ENCODE results near the gene MYCBP2. TPM values are rescaled to one million over a fixed set of nuclear protein-coding genes. Genes with fewer than 3 reads are reported as not detected.

MYCBP2 gene
- total RNA-seq, 1 donor from 2014 or later = 96.4 TPM

GRCh38 chr13:77001963-77002587, 324.8 kb downstream of the MYCBP2 start:
- Mint-ChIP-seq H3K27ac (no peak overlapping the region), H3K4me1 (ENCODE audit: low read depth) (peaks cover 16% of the 10 kb centered on the region), H3K9me3 (no peaks in the 10 kb centered on the region), H3K36me3 (ENCODE audit: low read depth) (peaks cover 42% of the 10 kb centered on the region), H3K4me3 (no peak overlapping the region), H3K27me3 (ENCODE audit: insufficient read depth) (no peaks in the 10 kb centered on the region)
- intact Hi-C loops (cut with micrococcal nuclease) = loop anchor here (1.0 kb wide), 1 partner anchor 8 kb away; no protein-coding TSS in a partner anchor
- no peak for DNase-seq (ENCODE audit: low spot score)

GRCh38 chr13:77001540-77001939, 325.4 kb downstream of the MYCBP2 start:
- Mint-ChIP-seq H3K4me1 (ENCODE audit: low read depth) (peaks cover 14% of the 10 kb centered on the region), H3K9me3 (no peaks in the 10 kb centered on the region), H3K36me3 (ENCODE audit: low read depth) (peaks cover 42% of the 10 kb centered on the region), H3K27ac (no peak overlapping the region), H3K27me3 (ENCODE audit: insufficient read depth) (no peaks in the 10 kb centered on the region), H3K4me3 (no peak overlapping the region)
- intact Hi-C loops (cut with micrococcal nuclease) = no loop called here
- DNase-seq (ENCODE audit: low spot score) = no peak

- no peaks in the 10 kb centered on the region for H3K27me3 Mint-ChIP-seq (ENCODE audit: insufficient read depth)
- H3K27ac Mint-ChIP-seq = no peak overlapping the region
- H3K4me3 Mint-ChIP-seq = no peak overlapping the region
- intact Hi-C loops (cut with micrococcal nuclease) = no loop called here
- no peak for DNase-seq (ENCODE audit: low spot score)
- no peaks in the 10 kb centered on the region for H3K9me3 Mint-ChIP-seq
- H3K36me3 Mint-ChIP-seq (ENCODE audit: low read depth) = peaks cover 45% of the 10 kb centered on the region
- peaks cover 14% of the 10 kb centered on the region for H3K4me1 Mint-ChIP-seq (ENCODE audit: low read depth)
These were observed 326.4 kb downstream of the MYCBP2 start for GRCh38 chr13:77000475-77000874.

Other genes with a start within 250 kb of the MYCBP2 start
- not detected in 2 replicates for gene SCEL, start 208.6 kb upstream of the MYCBP2 start, total RNA-seq